Hippocampal formation (tissue), 2 donors: ENCODE measurements around the gene CAPZA2.

Experiments
- DNase-seq, 2 donors: peaks; one replicate each; lab custom pipeline; 2025; lab: John Stamatoyannopoulos, UW

Gene CAPZA2

GRCh38 chr7:116862951-116863670 is 724 bp downstream of the CAPZA2 start:
- peak; percentile 48 to 54 for DNase-seq

- no peak for DNase-seq
These were observed 1.6 kb downstream of the CAPZA2 start for GRCh38 chr7:116863936-116864500.

GRCh38 chr7:116871061-116871700 is 8.8 kb downstream of the CAPZA2 start:
- DNase-seq = no peak

GRCh38 chr7:116872026-116872425 is 9.6 kb downstream of the CAPZA2 start:
- DNase-seq = no peak

- no peak for DNase-seq
These were observed 11.2 kb downstream of the CAPZA2 start for GRCh38 chr7:116873619-116874018.

- DNase-seq = no peak
These were observed 14.5 kb downstream of the CAPZA2 start for GRCh38 chr7:116876664-116877442.

- DNase-seq = no peak
These were observed 15.2 kb downstream of the CAPZA2 start for GRCh38 chr7:116877443-116878217.

GRCh38 chr7:116884691-116885090 is 22.3 kb downstream of the CAPZA2 start:
- DNase-seq = no peak

GRCh38 chr7:116885724-116886123 is 23.3 kb downstream of the CAPZA2 start:
- DNase-seq = no peak

GRCh38 chr7:116886543-116887156 is 24.3 kb downstream of the CAPZA2 start:
- DNase-seq = no peak

- DNase-seq = no peak
These were observed 26.5 kb downstream of the CAPZA2 start for GRCh38 chr7:116888895-116889294.

GRCh38 chr7:116895849-116896248 is 33.5 kb downstream of the CAPZA2 start:
- DNase-seq = no peak

- peak in 1 of 2 donors; percentile 57 for DNase-seq
These were observed 35.3 kb downstream of the CAPZA2 start for GRCh38 chr7:116897661-116898060.

GRCh38 chr7:116899308-116899707 is 36.9 kb downstream of the CAPZA2 start:
- no peak for DNase-seq

GRCh38 chr7:116901143-116901542 is 38.8 kb downstream of the CAPZA2 start:
- no peak for DNase-seq

GRCh38 chr7:116902867-116903266 is 40.5 kb downstream of the CAPZA2 start:
- DNase-seq = no peak

- DNase-seq = peak in 1 of 2 donors; percentile 26
These were observed 44.0 kb downstream of the CAPZA2 start for GRCh38 chr7:116906391-116906790.

- DNase-seq = no peak
These were observed 48.0 kb downstream of the CAPZA2 start for GRCh38 chr7:116910383-116910782.

- DNase-seq = no peak
These were observed 49.4 kb downstream of the CAPZA2 start for GRCh38 chr7:116911801-116912200.

- DNase-seq = no peak
These were observed 50.0 kb downstream of the CAPZA2 start for GRCh38 chr7:116912269-116912909.

- DNase-seq = no peak
These were observed 56.3 kb downstream of the CAPZA2 start for GRCh38 chr7:116918704-116919103.
